Lung (tissue), 12 donors: ENCODE measurements around the gene JMJD8. TPM values are rescaled to one million over a fixed set of nuclear protein-coding genes. Genes with fewer than 3 reads are reported as not detected.

Source experiments
- ATAC-seq: fragments of 200-7000 bp; cut with Tn5 transposase; one replicate; pipeline ENCODE4 v1.9.1; 2020; ENCODE audit warnings: moderate number of reproducible peaks; ENCODE audit not compliant: insufficient read depth, low FRiP score
- DNase-seq, 3 donors: peaks; one replicate each; pipeline ENCODE4 v3.0.0-alpha.2; 2013 to 2017
- H3K27ac ChIP-seq, 2 donors: one replicate each; pipeline ENCODE4 v1.5.1; 2013; ENCODE audit warnings: mild to moderate bottlenecking in 2 of 2, moderate library complexity in 2 of 2, control low read depth in 1 of 2, inconsistent platforms in 1 of 2, low read depth in 1 of 2, low read length in 1 of 2
- H3K27me3 ChIP-seq, 3 donors: one replicate each; pipeline ENCODE4 v1.5.1; 2013; ENCODE audit warnings: low read length in 2 of 3; ENCODE audit not compliant: control insufficient read depth in 3 of 3, insufficient read depth in 3 of 3
- H3K36me3 ChIP-seq, 4 donors: one replicate each; pipeline ENCODE4 v1.5.1; 2013; ENCODE audit warnings: low read length in 4 of 4, mild to moderate bottlenecking in 1 of 4, moderate library complexity in 1 of 4; ENCODE audit not compliant: control insufficient read depth in 4 of 4, insufficient read depth in 4 of 4
- H3K4me1 ChIP-seq, 5 donors: one replicate each; pipeline ENCODE4 v1.5.1; 2013; ENCODE audit warnings: low read length in 5 of 5, mild to moderate bottlenecking in 2 of 5, moderate library complexity in 1 of 5; ENCODE audit not compliant: control insufficient read depth in 5 of 5, insufficient read depth in 5 of 5
- H3K4me3 ChIP-seq: one replicate; pipeline ENCODE4 v1.5.1; 2013; ENCODE audit warnings: mild to moderate bottlenecking, control low read depth, moderate library complexity
- H3K9ac ChIP-seq, 2 donors: one replicate each; pipeline ENCODE4 v1.5.1; 2013; ENCODE audit warnings: low read length in 2 of 2, control low read depth in 1 of 2; ENCODE audit not compliant: insufficient read depth in 1 of 2
- H3K9me3 ChIP-seq, 4 donors: one replicate each; pipeline ENCODE4 v1.5.1; 2013; ENCODE audit warnings: low read length in 3 of 4, mild to moderate bottlenecking in 1 of 4, moderate library complexity in 1 of 4; ENCODE audit not compliant: control insufficient read depth in 4 of 4, insufficient read depth in 3 of 4
- WGBS, 2 donors: extraction: QIAGEN DNeasy Blood & Tissue Kit; methylation state at CpG; one replicate each; pipeline ENCODE4 v1.1.7; 2013; 5-methylcytosine and 5-hydroxymethylcytosine counted together
- polyA plus RNA-seq, 2 donors: library from polyadenylated mRNA; stranded (reverse); fragments of 200-250 nt; gene quantifications; one replicate each; pipeline ENCODE4 v1.2.1, GENCODE V29; 2013
- total RNA-seq, 2 donors: library from RNA; depleted of rRNA in 1 of 2; stranded (reverse); fragments of >200 nt in 1 of 2; gene quantifications; one replicate each; pipeline ENCODE4 v1.2.1, GENCODE V29; 2014 to 2021
- TF ChIP-seq, protein P1 (sequence below): IDR thresholded peaks from 2 replicates; pipeline ENCODE4 v1.5.1; 2012; ENCODE audit warnings: mild to moderate bottlenecking; ENCODE audit errors: control extremely low read depth, extremely low read depth
- donor health status: control.
- donor health status: control.
- donor health status: Bipolar disorder and iron deficiency.
- donor health status: healthy.
- donor health status: DM: yes; HTN: yes; CAD: no.

Gene JMJD8
- total and polyA plus RNA-seq, 4 donors, result 32.5 to 90.3 (median 57.9) TPM

DNA sequence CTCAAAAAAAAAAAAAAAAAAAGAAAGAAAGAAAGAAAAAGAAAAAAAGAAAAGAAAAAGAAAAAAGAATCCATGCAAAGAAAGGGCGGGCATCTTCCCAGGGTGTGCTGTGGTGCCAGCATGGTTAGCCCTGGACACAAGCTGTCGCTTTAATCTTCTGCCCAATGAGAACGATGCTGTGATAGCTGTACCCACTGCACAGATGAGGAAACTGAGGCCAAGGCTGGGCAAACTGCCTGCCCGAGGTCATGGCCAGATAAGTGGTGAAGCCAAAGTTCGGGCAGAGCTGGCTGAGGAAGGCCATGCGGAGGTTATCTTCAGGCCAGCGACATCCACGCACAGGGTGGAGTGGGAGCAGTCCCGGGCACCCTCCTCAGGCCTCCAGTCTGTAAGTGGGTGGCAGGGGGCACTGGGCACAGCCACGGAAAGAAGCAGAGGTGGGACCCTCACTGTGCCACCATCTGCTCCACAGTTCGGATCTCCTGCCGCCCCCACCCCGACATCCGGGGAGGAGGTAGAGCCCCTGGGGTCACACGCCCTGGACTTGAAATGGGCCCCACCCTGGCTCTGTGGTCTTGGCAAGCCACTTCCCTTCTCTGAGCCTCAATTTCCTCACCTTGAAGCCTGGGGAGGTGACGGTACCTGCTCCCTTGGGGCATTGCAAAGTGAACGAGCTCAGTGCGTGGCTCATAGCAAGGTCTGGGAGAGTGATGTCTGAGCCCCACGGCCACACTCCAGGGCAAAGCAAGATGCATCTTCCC lies 15.0 kb upstream of the JMJD8 start:
- Histone ChIP-seq H3K9me3 (peaks cover 0 to 5% (median 0%) of the 10 kb centered on the region in 4 donors), H3K4me1 (peaks cover 0 to 13% (median 2%) of the 10 kb centered on the region in 5 donors), H3K36me3 (no peaks in the 10 kb centered on the region), H3K9ac (no peak overlapping the region), H3K27ac (no peak overlapping the region), H3K4me3 (no peak overlapping the region), H3K27me3 (peaks cover 0 to 48% (median 32%) of the 10 kb centered on the region in 3 donors)
- DNase-seq (no peak), ATAC-seq (no peak)
- TF ChIP-seq, protein P1, sequence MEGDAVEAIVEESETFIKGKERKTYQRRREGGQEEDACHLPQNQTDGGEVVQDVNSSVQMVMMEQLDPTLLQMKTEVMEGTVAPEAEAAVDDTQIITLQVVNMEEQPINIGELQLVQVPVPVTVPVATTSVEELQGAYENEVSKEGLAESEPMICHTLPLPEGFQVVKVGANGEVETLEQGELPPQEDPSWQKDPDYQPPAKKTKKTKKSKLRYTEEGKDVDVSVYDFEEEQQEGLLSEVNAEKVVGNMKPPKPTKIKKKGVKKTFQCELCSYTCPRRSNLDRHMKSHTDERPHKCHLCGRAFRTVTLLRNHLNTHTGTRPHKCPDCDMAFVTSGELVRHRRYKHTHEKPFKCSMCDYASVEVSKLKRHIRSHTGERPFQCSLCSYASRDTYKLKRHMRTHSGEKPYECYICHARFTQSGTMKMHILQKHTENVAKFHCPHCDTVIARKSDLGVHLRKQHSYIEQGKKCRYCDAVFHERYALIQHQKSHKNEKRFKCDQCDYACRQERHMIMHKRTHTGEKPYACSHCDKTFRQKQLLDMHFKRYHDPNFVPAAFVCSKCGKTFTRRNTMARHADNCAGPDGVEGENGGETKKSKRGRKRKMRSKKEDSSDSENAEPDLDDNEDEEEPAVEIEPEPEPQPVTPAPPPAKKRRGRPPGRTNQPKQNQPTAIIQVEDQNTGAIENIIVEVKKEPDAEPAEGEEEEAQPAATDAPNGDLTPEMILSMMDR, result no peak
- WGBS, 2 donors, result 70 to 76% methylated on average over 18 to 19 of the region's 19 CpGs

DNA sequence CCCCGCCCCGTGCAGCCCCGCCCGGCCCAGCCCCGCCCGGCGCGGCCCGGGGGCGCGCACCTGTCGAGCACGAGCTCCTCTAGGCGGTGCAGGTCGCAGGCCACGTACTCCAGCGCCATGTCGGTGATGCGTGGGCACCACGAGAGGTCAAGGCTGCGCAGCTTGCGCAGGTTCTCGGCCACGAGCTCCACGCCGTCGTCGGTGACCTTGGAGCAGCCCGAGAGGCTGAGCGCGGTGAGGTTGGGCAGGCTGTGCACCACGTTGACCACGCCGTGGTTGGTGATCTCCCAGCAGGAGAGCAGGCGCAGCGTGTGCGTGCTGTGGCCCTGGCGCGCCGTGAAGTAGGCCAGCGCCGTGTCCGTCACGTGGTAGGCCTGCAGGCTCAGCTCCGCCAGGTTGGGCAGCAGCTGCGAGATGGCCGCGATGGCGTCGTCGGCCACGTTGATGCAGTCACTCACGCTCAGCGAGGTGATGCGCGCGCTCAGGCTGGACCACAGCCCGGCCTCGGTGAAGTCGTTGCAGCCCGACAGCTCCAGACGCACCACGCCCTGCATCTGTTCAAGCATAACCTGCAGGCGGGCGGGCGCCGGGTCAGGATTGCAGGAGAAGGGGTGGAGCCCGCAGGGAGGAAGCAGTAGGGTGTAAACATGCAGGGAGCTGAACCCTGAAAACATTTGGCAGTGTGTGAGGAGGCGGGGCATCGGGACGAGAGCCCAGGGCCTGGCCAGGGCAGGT lies 11.4 kb upstream of the JMJD8 start:
- TF ChIP-seq, protein P1, result no peak
- 3 to 4% methylated on average over 70 to 71 of the region's 71 CpGs for WGBS, 2 donors
- no peak for DNase-seq
- H3K9ac ChIP-seq, result no peak overlapping the region
- peak overlapping the region; percentile 2 for H3K4me3 ChIP-seq
- peaks cover 0 to 40% (median 25%) of the 10 kb centered on the region in 3 donors for H3K27me3 ChIP-seq
- H3K4me1 ChIP-seq, result peaks cover 0 to 16% (median 2%) of the 10 kb centered on the region in 5 donors
- H3K36me3 ChIP-seq, result no peaks in the 10 kb centered on the region
- H3K27ac ChIP-seq, result no peak overlapping the region
- H3K9me3 ChIP-seq, result peaks cover 0 to 8% (median 0%) of the 10 kb centered on the region in 4 donors
- peak; percentile 36 for ATAC-seq

DNA sequence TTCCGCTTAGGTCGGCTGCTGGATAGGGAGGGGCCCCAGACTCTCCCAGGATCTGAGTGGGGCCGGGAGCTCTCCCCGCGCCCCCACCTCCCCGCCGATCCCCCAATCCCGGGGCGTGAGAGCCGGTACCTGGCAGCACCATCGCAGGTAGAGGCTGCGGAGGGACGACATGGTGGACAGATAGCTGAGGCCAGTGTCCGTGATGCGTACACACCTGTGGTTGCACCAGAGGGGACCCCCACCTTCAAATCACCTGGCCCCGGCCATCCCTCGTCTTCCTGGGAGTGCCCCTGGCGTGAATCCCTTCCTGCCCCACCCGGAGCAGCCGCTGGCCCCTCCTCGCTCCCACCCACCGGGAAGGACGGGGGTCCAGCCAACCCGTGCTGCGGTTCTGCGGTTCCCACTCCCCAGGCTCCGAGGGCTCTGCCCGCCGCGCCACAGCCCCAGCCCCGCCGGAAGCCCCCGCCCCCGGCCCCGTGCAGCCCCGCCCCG lies 10.8 kb upstream of the JMJD8 start:
- H3K36me3 ChIP-seq, result no peaks in the 10 kb centered on the region
- peaks cover 0 to 16% (median 2%) of the 10 kb centered on the region in 5 donors for H3K4me1 ChIP-seq
- H3K27me3 ChIP-seq, result peaks cover 0 to 40% (median 25%) of the 10 kb centered on the region in 3 donors
- 2% methylated on average over 29 to 37 of the region's 37 CpGs for WGBS, 2 donors
- H3K4me3 ChIP-seq, result no peak overlapping the region
- TF ChIP-seq, protein P1, result no peak
- peaks cover 0 to 8% (median 0%) of the 10 kb centered on the region in 4 donors for H3K9me3 ChIP-seq
- no peak overlapping the region for H3K9ac ChIP-seq
- ATAC-seq (no peak), DNase-seq (no peak)
- no peak overlapping the region for H3K27ac ChIP-seq
